Panc1 (cell line): Measurements from ENCODE around the gene IL17RE. TPM values are rescaled to one million over a fixed set of nuclear protein-coding genes. Genes with fewer than 3 reads are reported as not detected.

Experiments used
- ATAC-seq: fragments of 200-7000 bp; cut with Tn5 transposase; 2 replicates; pipeline ENCODE4 v1.9.1; 2020; ENCODE audit warnings: mild to moderate bottlenecking, moderate library complexity
- BruUV-seq: library from RNA; stranded (reverse); fragments of 400-500 nt; replicated peaks from 2 replicates; lab custom pipeline; 2021; lab: Mats Ljungman, UMichigan
- CTCF ChIA-PET: fragments of 300-600 bp; sonication (Branson Sonifier 250); formaldehyde crosslinking; loops from one replicate; lab custom pipeline; 2022; ENCODE audit warnings: antibody characterized with exemption; lab: Charles Lee
- POLR2A ChIA-PET: fragments of 300-600 bp; sonication (Branson Sonifier 250); formaldehyde crosslinking; loops from one replicate; lab custom pipeline; 2022; ENCODE audit warnings: antibody characterized with exemption; lab: Charles Lee
- DNase-seq: peaks from one replicate; pipeline ENCODE4 v3.0.0-alpha.2; 2010; ENCODE audit warnings: low read depth, low spot score
- H3K27ac ChIP-seq: 2 replicates; pipeline ENCODE4 v1.5.1; 2011; ENCODE audit warnings: mild to moderate bottlenecking, low read length, inconsistent platforms
- H3K27me3 ChIP-seq: fragments of 200-500 bp; sonication (Bioruptor generic); 2 replicates; pipeline ENCODE4 v1.6.0; 2014; ENCODE audit warnings: low read length, inconsistent platforms; ENCODE audit not compliant: control insufficient read depth, insufficient read depth
- H3K36me3 ChIP-seq: fragments of 200-500 bp; sonication (Bioruptor generic); 2 replicates; pipeline ENCODE4 v1.5.1; 2014; ENCODE audit warnings: inconsistent platforms, mild to moderate bottlenecking, low read length, moderate library complexity; ENCODE audit not compliant: control insufficient read depth, insufficient read depth
- H3K4me1 ChIP-seq: 2 replicates; pipeline ENCODE4 v1.5.1; 2011; ENCODE audit warnings: inconsistent platforms, mild to moderate bottlenecking, low read length, moderate library complexity; ENCODE audit not compliant: control insufficient read depth, insufficient read depth
- H3K4me3 ChIP-seq, 2 experiments: 2 replicates each; pipeline ENCODE4 v1.5.1; 2011 to 2012; ENCODE audit warnings: low read depth in 2 of 2, low read length in 2 of 2, mild to moderate bottlenecking in 2 of 2, inconsistent platforms in 1 of 2, moderate library complexity in 1 of 2
- H3K9me3 ChIP-seq: fragments of 200-500 bp; sonication (Bioruptor generic); 2 replicates; pipeline ENCODE4 v1.5.1; 2014; ENCODE audit warnings: low read depth, mild to moderate bottlenecking, inconsistent platforms, low read length, moderate library complexity; ENCODE audit not compliant: control insufficient read depth, insufficient read depth
- CTCF ChIP-seq: fragments of 450-650 bp; IDR thresholded peaks from 2 replicates; pipeline ENCODE4 v1.5.1; 2017; ENCODE audit warnings: mild to moderate bottlenecking
- POLR2AphosphoS5 ChIP-seq: IDR thresholded peaks from 2 replicates; pipeline ENCODE4 v1.6.1; 2012; ENCODE audit warnings: mild to moderate bottlenecking, low read depth, low read length, moderate library complexity
- REST ChIP-seq, 2 experiments: IDR thresholded peaks; 2 replicates each; pipeline ENCODE4 v1.6.1; 2011 to 2012; ENCODE audit warnings: low read depth in 2 of 2, control low read depth in 1 of 2, low read length in 1 of 2, mild to moderate bottlenecking in 1 of 2, moderate library complexity in 1 of 2; ENCODE audit not compliant: insufficient read depth in 1 of 2
- SIN3A ChIP-seq: IDR thresholded peaks from 2 replicates; pipeline ENCODE4 v1.6.1; 2012; ENCODE audit warnings: low read depth, mild to moderate bottlenecking, low read length, moderate library complexity, borderline replicate concordance; ENCODE audit not compliant: insufficient read depth
- TCF7L2 ChIP-seq: IDR thresholded peaks from 2 replicates; pipeline ENCODE4 v1.6.1; 2011; ENCODE audit warnings: mild to moderate bottlenecking, low read depth, low read length, inconsistent platforms
- in situ Hi-C: cut with HindIII; loops from 2 replicates; pipeline ENCODE4 v1.10.0; 2016; ENCODE audit warnings: low sequenced_read_pairs, low pct_unique_long_range_greater_than_20kb
- intact Hi-C: fragments of 100-400 bp; cut with micrococcal nuclease; formaldehyde crosslinking; loops from one replicate; pipeline ENCODE4 v1.10.0; 2022; ENCODE audit not compliant: unreplicated experiment
- total RNA-seq: library from RNA; stranded (reverse); gene quantifications from one replicate; pipeline ENCODE4 v1.2.1, GENCODE V29; 2021; ENCODE audit not compliant: unreplicated experiment

The IL17RE gene
- total RNA-seq, 1 experiment from 2014 or later = 1.1 TPM

- H3K27me3 ChIP-seq = no peaks in the 10 kb centered on the region
- H3K9me3 ChIP-seq = no peaks in the 10 kb centered on the region
- DNase-seq (no peak), ATAC-seq (no peak)
- H3K27ac ChIP-seq = no peak overlapping the region
- intact Hi-C loops (no loop called here), in situ Hi-C loops (no loop called here)
- peaks cover 6% of the 10 kb centered on the region; the same call in 1 of the 2 replicates for H3K4me1 ChIP-seq
- ChIA-PET POLR2A (no interaction called here), CTCF (no interaction called here)
- TF ChIP-seq CTCF (no peak), TCF7L2 (no peak), SIN3A (no peak), REST (IDR thresholded peaks at IDR 0.05; ENCODE audit: insufficient read depth in 1 of 2, low read depth in 2 of 2, low read length in 1 of 2) (no peak), POLR2AphosphoS5 (no peak)
- BruUV-seq = no TSS peak
- no peaks in the 10 kb centered on the region for H3K36me3 ChIP-seq
- no peak overlapping the region for H3K4me3 ChIP-seq
These were observed 35.5 kb upstream of the IL17RE start for GRCh38 chr3:9867106-9867505.

GRCh38 chr3:9869955-9870354 is 32.7 kb upstream of the IL17RE start:
- intact Hi-C loops = no loop called here
- no TSS peak for BruUV-seq
- ChIA-PET CTCF (no interaction called here), POLR2A (no interaction called here)
- H3K4me1 ChIP-seq = no peaks in the 10 kb centered on the region
- H3K9me3 ChIP-seq = no peaks in the 10 kb centered on the region
- no peaks in the 10 kb centered on the region for H3K36me3 ChIP-seq
- DNase-seq (no peak), ATAC-seq (no peak)
- H3K4me3 ChIP-seq = no peak overlapping the region
- no peak overlapping the region for H3K27ac ChIP-seq
- TF ChIP-seq POLR2AphosphoS5 (no peak), SIN3A (no peak), TCF7L2 (no peak), CTCF (no peak), REST (IDR thresholded peaks at IDR 0.05; ENCODE audit: insufficient read depth in 1 of 2, low read depth in 2 of 2, low read length in 1 of 2) (no peak)
- H3K27me3 ChIP-seq = no peaks in the 10 kb centered on the region
- in situ Hi-C loops = no loop called here
